Ascending aorta (tissue), 2 donors: Measurements from ENCODE around the gene MEA1. TPM values are rescaled to one million over a fixed set of nuclear protein-coding genes. Genes with fewer than 3 reads are reported as not detected.

Experiments used
- DNase-seq, 2 donors: peaks; one replicate each; pipeline ENCODE4 v3.0.0-alpha.2; 2019; ENCODE audit warnings: low spot score in 2 of 2
- H3K27ac ChIP-seq, 2 donors: fragments of 200-600 bp; sonication (generic); one replicate each; pipeline ENCODE4 v1.5.1; 2016 to 2017; ENCODE audit warnings: mild to moderate bottlenecking in 1 of 2
- H3K27me3 ChIP-seq: fragments of 200-600 bp; sonication (generic); one replicate; pipeline ENCODE4 v1.5.1; 2017
- H3K36me3 ChIP-seq, 2 donors: fragments of 200-600 bp; sonication (generic); one replicate each; pipeline ENCODE4 v1.5.1; 2016
- H3K4me1 ChIP-seq, 2 donors: fragments of 200-600 bp; sonication (generic); one replicate each; pipeline ENCODE4 v1.5.1; 2016 to 2017; ENCODE audit warnings: mild to moderate bottlenecking in 1 of 2
- H3K4me3 ChIP-seq, 2 donors: fragments of 200-600 bp; sonication (generic); one replicate each; pipeline ENCODE4 v1.5.1; 2016 to 2017; ENCODE audit warnings: mild to moderate bottlenecking in 1 of 2
- H3K9me3 ChIP-seq, 2 donors: fragments of 200-600 bp; sonication (generic); one replicate each; pipeline ENCODE4 v1.5.1; 2016
- intact Hi-C: fragments of 100-400 bp; cut with DNase I; formaldehyde crosslinking; loops from one replicate; pipeline ENCODE4 v1.15.1; 2023
- total RNA-seq: library from RNA; depleted of rRNA; stranded (reverse); fragments of >200 nt; gene quantifications from one replicate; pipeline ENCODE4 v1.1.0, GENCODE V29; 2016
- TF ChIP-seq, protein P1 (sequence below), 3 experiments: fragments of 200-600 bp in 2 of 3; fragments of 450-650 bp in 1 of 3; sonication (generic) in 2 of 3; IDR thresholded peaks; one replicate each; pipeline ENCODE4 v1.5.1; 2016 to 2019; ENCODE audit warnings: antibody characterized with exemption in 3 of 3, mild to moderate bottlenecking in 1 of 3, moderate library complexity in 1 of 3

MEA1 gene
- 61.1 TPM for total RNA-seq

GRCh38 chr6:43013843-43014433 is at the start of gene MEA1, which contains the start of gene KLHDC3:
MEA1 (minus strand) TSS chr6:43013946; CDS start chr6:43013813, 133 bp downstream.
KLHDC3 (plus strand) TSS chr6:43014249; CDS start chr6:43017193, 2,944 bp downstream.
- peaks cover 46 to 48% of the 10 kb centered on the region in 2 donors for H3K36me3 ChIP-seq
- H3K27ac ChIP-seq: peak within 1 kb of the TSS; percentile 81 to 82
- no peaks in the 10 kb centered on the region for H3K27me3 ChIP-seq
- intact Hi-C loops: loop anchor here (1.0 to 5.0 kb wide), 8 partner anchors 30 to 158 kb away; partner anchors contain the start of genes CNPY3, KLC4, MRPL2 and PEX6
- peaks cover 13 to 33% of the 10 kb centered on the region in 2 donors for H3K4me1 ChIP-seq
- peak; percentile 99 to 100 for DNase-seq
- peak within 1 kb of the TSS; percentile 76 to 81 for H3K4me3 ChIP-seq
- no peaks in the 10 kb centered on the region for H3K9me3 ChIP-seq
- TF ChIP-seq, protein P1, sequence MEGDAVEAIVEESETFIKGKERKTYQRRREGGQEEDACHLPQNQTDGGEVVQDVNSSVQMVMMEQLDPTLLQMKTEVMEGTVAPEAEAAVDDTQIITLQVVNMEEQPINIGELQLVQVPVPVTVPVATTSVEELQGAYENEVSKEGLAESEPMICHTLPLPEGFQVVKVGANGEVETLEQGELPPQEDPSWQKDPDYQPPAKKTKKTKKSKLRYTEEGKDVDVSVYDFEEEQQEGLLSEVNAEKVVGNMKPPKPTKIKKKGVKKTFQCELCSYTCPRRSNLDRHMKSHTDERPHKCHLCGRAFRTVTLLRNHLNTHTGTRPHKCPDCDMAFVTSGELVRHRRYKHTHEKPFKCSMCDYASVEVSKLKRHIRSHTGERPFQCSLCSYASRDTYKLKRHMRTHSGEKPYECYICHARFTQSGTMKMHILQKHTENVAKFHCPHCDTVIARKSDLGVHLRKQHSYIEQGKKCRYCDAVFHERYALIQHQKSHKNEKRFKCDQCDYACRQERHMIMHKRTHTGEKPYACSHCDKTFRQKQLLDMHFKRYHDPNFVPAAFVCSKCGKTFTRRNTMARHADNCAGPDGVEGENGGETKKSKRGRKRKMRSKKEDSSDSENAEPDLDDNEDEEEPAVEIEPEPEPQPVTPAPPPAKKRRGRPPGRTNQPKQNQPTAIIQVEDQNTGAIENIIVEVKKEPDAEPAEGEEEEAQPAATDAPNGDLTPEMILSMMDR (IDR thresholded peaks at IDR 0.05): no peak

DNA sequence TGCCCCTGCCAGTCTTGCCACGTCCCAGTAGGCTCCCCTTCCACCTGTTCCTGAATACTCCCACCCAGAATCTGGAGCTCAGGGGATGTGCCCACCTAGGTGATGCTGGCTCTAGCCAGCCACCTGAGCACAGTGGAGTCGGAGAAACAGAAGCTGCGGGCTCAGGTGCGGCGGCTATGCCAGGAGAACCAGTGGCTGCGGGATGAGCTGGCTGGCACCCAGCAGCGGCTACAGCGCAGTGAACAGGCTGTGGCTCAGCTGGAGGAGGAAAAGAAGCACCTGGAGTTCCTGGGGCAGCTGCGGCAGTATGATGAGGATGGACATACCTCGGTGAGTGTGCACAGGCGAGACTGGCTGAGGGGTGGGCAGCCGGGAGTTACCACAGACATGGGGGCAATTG is 49.1 kb upstream of the MEA1 start:
- Histone ChIP-seq H3K4me1 (peaks cover 12 to 22% of the 10 kb centered on the region in 2 donors), H3K27ac (no peak overlapping the region), H3K9me3 (no peaks in the 10 kb centered on the region), H3K36me3 (peaks cover 13 to 37% of the 10 kb centered on the region in 2 donors), H3K27me3 (no peaks in the 10 kb centered on the region), H3K4me3 (no peak overlapping the region)
- TF ChIP-seq, protein P1 (IDR thresholded peaks at IDR 0.05): no peak
- intact Hi-C loops: no loop called here
- no peak for DNase-seq

- Histone ChIP-seq H3K9me3 (no peaks in the 10 kb centered on the region), H3K27me3 (no peaks in the 10 kb centered on the region), H3K36me3 (peaks cover 11 to 39% of the 10 kb centered on the region in 2 donors), H3K27ac (no peak overlapping the region), H3K4me1 (peaks cover 12 to 22% of the 10 kb centered on the region in 2 donors), H3K4me3 (no peak overlapping the region)
- TF ChIP-seq, protein P1 (IDR thresholded peaks at IDR 0.05): no peak
- intact Hi-C loops: no loop called here
- no peak for DNase-seq
Measured at GRCh38 chr6:43061861-43062260, 48.1 kb upstream of the MEA1 start.

- Histone ChIP-seq H3K9me3 (no peaks in the 10 kb centered on the region), H3K4me1 (peaks cover 12 to 22% of the 10 kb centered on the region in 2 donors), H3K4me3 (peak overlapping the region in 1 of 2 donors; percentile 84), H3K27ac (no peak overlapping the region), H3K36me3 (peaks cover 10 to 31% of the 10 kb centered on the region in 2 donors), H3K27me3 (no peaks in the 10 kb centered on the region)
- intact Hi-C loops: no loop called here
- TF ChIP-seq, protein P1 (IDR thresholded peaks at IDR 0.05): no peak
- DNase-seq: no peak
Measured at GRCh38 chr6:43060755-43061633, 47.2 kb upstream of the MEA1 start.

DNA sequence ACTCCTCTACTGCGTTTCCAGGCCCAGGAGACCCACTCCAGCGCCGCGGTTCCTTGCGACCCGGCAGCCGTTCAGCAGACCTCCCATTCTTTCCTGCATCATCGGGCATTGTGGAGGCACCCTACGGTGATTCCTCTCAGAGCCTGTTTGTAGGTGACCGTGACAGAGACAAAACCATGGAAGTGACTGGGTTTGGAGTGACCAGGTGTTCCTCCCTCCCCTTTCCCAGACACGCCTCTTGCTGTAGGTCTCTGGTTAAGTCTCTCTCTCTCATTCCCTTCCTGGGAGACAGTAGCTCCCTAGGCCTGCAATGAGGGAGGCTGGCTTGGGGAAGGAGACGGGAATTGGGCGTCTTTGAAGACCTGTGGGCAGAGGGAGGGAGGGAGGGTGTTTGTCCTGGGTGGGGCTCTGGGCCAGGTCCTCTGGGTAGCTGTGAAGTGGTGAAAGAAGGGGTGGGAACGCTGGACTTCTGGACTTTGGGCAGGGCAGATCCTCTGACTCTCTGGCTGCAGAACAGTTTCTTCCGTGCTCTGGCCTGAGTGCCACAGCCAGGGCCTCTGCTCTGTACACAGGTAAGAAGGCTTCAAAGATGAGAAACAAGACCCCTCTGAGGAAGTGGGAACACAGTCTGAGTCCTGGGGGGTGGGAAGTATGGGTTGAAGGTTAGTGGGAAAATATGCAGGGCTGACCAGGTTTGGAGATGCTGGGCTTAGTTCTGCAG is 46.4 kb upstream of the MEA1 start:
- no peaks in the 10 kb centered on the region for H3K9me3 ChIP-seq
- peaks cover 9 to 31% of the 10 kb centered on the region in 2 donors for H3K36me3 ChIP-seq
- TF ChIP-seq, protein P1 (IDR thresholded peaks at IDR 0.05): no peak
- H3K4me1 ChIP-seq: peaks cover 12 to 22% of the 10 kb centered on the region in 2 donors
- H3K4me3 ChIP-seq: peak overlapping the region; percentile 84 to 94
- H3K27me3 ChIP-seq: no peaks in the 10 kb centered on the region
- DNase-seq: no peak
- peak overlapping the region; percentile 71 to 84 for H3K27ac ChIP-seq
- intact Hi-C loops: no loop called here
